GM21737 (cell line): ENCODE data around the gene ZCCHC7.
"Not testable (repeated sequence)": the region's sequence is repeated elsewhere in the genome, so short reads cannot be mapped to it uniquely, and the experiment has no call there.

ENCODE experiments used
- ATAC-seq: cut with Tn5 transposase; IDR thresholded peaks from one replicate; pipeline ENCODE4 v1.9.1; 2021; ENCODE audit warnings: mild to moderate bottlenecking, moderate library complexity; ENCODE audit not compliant: unreplicated experiment

Gene ZCCHC7

GRCh38 chr9:37119360-37119759 lies 1.0 kb upstream of the ZCCHC7 start:
- no peak for ATAC-seq

- peak; percentile 18 for ATAC-seq
Observed at GRCh38 chr9:37120843-37121335, 515 bp downstream of the ZCCHC7 start.

- no peak for ATAC-seq
Observed at GRCh38 chr9:37121881-37122280, 1.5 kb downstream of the ZCCHC7 start.

- ATAC-seq, result no peak
Observed at GRCh38 chr9:37126214-37126788, 5.9 kb downstream of the ZCCHC7 start.

GRCh38 chr9:37127018-37127417 lies 6.6 kb downstream of the ZCCHC7 start:
- no peak for ATAC-seq

- ATAC-seq, result no peak
Observed at GRCh38 chr9:37128051-37128450, 7.7 kb downstream of the ZCCHC7 start.

GRCh38 chr9:37134166-37134565 lies 13.8 kb downstream of the ZCCHC7 start:
- ATAC-seq, result no peak

- no peak for ATAC-seq
Observed at GRCh38 chr9:37141015-37141414, 20.6 kb downstream of the ZCCHC7 start.

GRCh38 chr9:37144762-37145161 lies 24.4 kb downstream of the ZCCHC7 start:
- peak; percentile 40 for ATAC-seq

GRCh38 chr9:37146410-37146809 lies 26.0 kb downstream of the ZCCHC7 start:
- peak; percentile 54 for ATAC-seq

GRCh38 chr9:37148181-37148580 lies 27.8 kb downstream of the ZCCHC7 start:
- no peak for ATAC-seq

- no peak for ATAC-seq
Observed at GRCh38 chr9:37149666-37150308, 29.4 kb downstream of the ZCCHC7 start.

- no peak for ATAC-seq
Observed at GRCh38 chr9:37150415-37150814, 30.0 kb downstream of the ZCCHC7 start.

GRCh38 chr9:37151812-37152211 lies 31.4 kb downstream of the ZCCHC7 start:
- no peak for ATAC-seq

- no peak for ATAC-seq
Observed at GRCh38 chr9:37152365-37152764, 32.0 kb downstream of the ZCCHC7 start.

GRCh38 chr9:37155601-37156000 lies 35.2 kb downstream of the ZCCHC7 start:
- ATAC-seq, result no peak

GRCh38 chr9:37156205-37156604 lies 35.8 kb downstream of the ZCCHC7 start:
- no peak for ATAC-seq

GRCh38 chr9:37156781-37157356 lies 36.5 kb downstream of the ZCCHC7 start:
- no peak for ATAC-seq

GRCh38 chr9:37157726-37158377 lies 37.5 kb downstream of the ZCCHC7 start:
- no peak for ATAC-seq

- ATAC-seq, result no peak
Observed at GRCh38 chr9:37163299-37163698, 42.9 kb downstream of the ZCCHC7 start.

- not testable (repeated sequence) for ATAC-seq
Observed at GRCh38 chr9:37164335-37164734, 44.0 kb downstream of the ZCCHC7 start.

- no peak for ATAC-seq
Observed at GRCh38 chr9:37165644-37166043, 45.3 kb downstream of the ZCCHC7 start.
